ENCODE results near the gene IRX6. TPM values are rescaled to one million over a fixed set of nuclear protein-coding genes. Genes with fewer than 3 reads are reported as not detected.

IRX6 gene
- total and polyA plus RNA-seq, 2 of the 4 experiments (the other 2 are of a cell fraction), result not detected

GRCh38 chr16:55378616-55379015 lies 54.6 kb downstream of the IRX6 start:
- no CpG with 5 or more reads among the region's 3 CpGs for WGBS, 2 experiments (ENCODE audit: extremely low coverage in 2 of 2, insufficient read length in 1 of 2)
- H3K4me3 ChIP-seq (ENCODE audit: insufficient read depth, low read depth, low read length), result no peak overlapping the region
- no peak overlapping the region for H2BK120ac ChIP-seq (ENCODE audit: low read depth, low read length)
- no peaks in the 10 kb centered on the region for H3K36me3 ChIP-seq (ENCODE audit: control insufficient read depth, insufficient read depth, low read length)
- no peak overlapping the region for H3K4me2 ChIP-seq (ENCODE audit: low read depth, low read length)
- no peak overlapping the region for H4K8ac ChIP-seq (ENCODE audit: low read depth in 2 of 2, low read length in 2 of 2)
- in situ Hi-C loops (cut with MboI; ENCODE audit: low sequenced_read_pairs) (no loop called here), intact Hi-C loops (cut with micrococcal nuclease) (no loop called here), dilution Hi-C loops (cut with HindIII; ENCODE audit: low sequenced_read_pairs, unreplicated experiment) (no loop called here)
- H2BK5ac ChIP-seq (ENCODE audit: low read depth, low read length, poor library complexity, severe bottlenecking), result no peak overlapping the region
- H3K27me3 ChIP-seq (ENCODE audit: control insufficient read depth, insufficient read depth, low read length), result no peaks in the 10 kb centered on the region; the same call in none of the 2 replicates
- no peak overlapping the region for H2AFZ ChIP-seq (replicated peaks; ENCODE audit: low read length, poor library complexity)
- TF ChIP-seq RCOR1 (IDR thresholded peaks at IDR 0.05; ENCODE audit: insufficient replicate concordance, low read length) (no peak), CHD1 (IDR thresholded peaks at IDR 0.05; ENCODE audit: low read depth, low read length) (no peak), ELK1 (IDR thresholded peaks at IDR 0.05; ENCODE audit: borderline replicate concordance, low read depth, low read length) (no peak), NFE2L2 (IDR thresholded peaks at IDR 0.05; ENCODE audit: low read depth, low read length) (no peak), RAD21 (IDR thresholded peaks at IDR 0.05; ENCODE audit: low read length) (no peak)
- H3K4ac ChIP-seq (ENCODE audit: low read depth, low read length), result no peak overlapping the region
- POLR2A ChIA-PET (ENCODE audit: unreplicated experiment), result no interaction called here
- no peaks in the 10 kb centered on the region for H4K20me1 ChIP-seq (ENCODE audit: insufficient read depth, low read length)
- no TSS peak for BruUV-seq (replicated peaks)
- no peaks in the 10 kb centered on the region for H3K9me3 ChIP-seq (ENCODE audit: control insufficient read depth, insufficient read depth, low read length)
- no peak overlapping the region for H2AK9ac ChIP-seq (replicated peaks; ENCODE audit: low read depth, low read length, poor library complexity)
- no peak overlapping the region for H3K9ac ChIP-seq (ENCODE audit: low read depth, low read length)
- no peak overlapping the region for H3K27ac ChIP-seq (ENCODE audit: insufficient read depth, low read length)
- H3K56ac ChIP-seq (ENCODE audit: extremely low read depth, insufficient read depth, low read length), result no peak overlapping the region
- ATAC-seq (ENCODE audit: low read depth) (no peak), DNase-seq (no peak)
- no peak overlapping the region for H4K5ac ChIP-seq (ENCODE audit: low read depth, low read length)
- no peak overlapping the region for H3K23ac ChIP-seq (ENCODE audit: low read depth, low read length)
- H3K18ac ChIP-seq (ENCODE audit: low read depth, low read length), result no peak overlapping the region
- H2AK5ac ChIP-seq (ENCODE audit: low read depth, low read length), result no peak overlapping the region
- H3K14ac ChIP-seq (replicated peaks; ENCODE audit: low read depth, low read length), result no peak overlapping the region
- H3K4me1 ChIP-seq (ENCODE audit: control insufficient read depth, insufficient read depth, low read length), result no peaks in the 10 kb centered on the region
- CTCF ChIA-PET, result no interaction called here
- H3K79me1 ChIP-seq (ENCODE audit: low read depth in 1 of 2, low read length in 2 of 2), result no peaks in the 10 kb centered on the region
- no peaks in the 10 kb centered on the region for H3K9me1 ChIP-seq (ENCODE audit: insufficient read depth, low read length)
- no peak overlapping the region for H2BK15ac ChIP-seq (ENCODE audit: low read depth, low read length)
- H2BK20ac ChIP-seq (ENCODE audit: low read depth, low read length), result no peak overlapping the region
- H4K91ac ChIP-seq (ENCODE audit: insufficient read depth, low read depth, low read length), result no peak overlapping the region
